Measurements from ENCODE around the gene DNAH2. TPM values are rescaled to one million over a fixed set of nuclear protein-coding genes. Genes with fewer than 3 reads are reported as not detected.
"Not testable (repeated sequence)": the region's sequence is repeated elsewhere in the genome, so short reads cannot be mapped to it uniquely, and the experiment has no call there.

Gene DNAH2
- total RNA-seq, 3 donors from 2014 or later: 0.16 to 1.5 (median 0.98) TPM

- H3K4me3 ChIP-seq: no peak overlapping the region
- intact Hi-C loops (cut with DNase I; ENCODE audit: low total_unique reads): no loop called here
- DNase-seq (ENCODE audit: low spot score in 2 of 2): no peak
- H3K27ac ChIP-seq: no peak overlapping the region
- no peaks in the 10 kb centered on the region for H3K9me3 ChIP-seq
- no peaks in the 10 kb centered on the region for H3K27me3 ChIP-seq
- TF ChIP-seq CTCF (IDR thresholded peaks at IDR 0.05) (no peak), POLR2A (IDR thresholded peaks at IDR 0.05) (no peak), POLR2AphosphoS5 (IDR thresholded peaks at IDR 0.05) (no peak)
- no peaks in the 10 kb centered on the region for H3K4me1 ChIP-seq
- no peaks in the 10 kb centered on the region for H3K36me3 ChIP-seq
Measured at GRCh38 chr17:7809086-7809790, 91.7 kb downstream of the DNAH2 start.

GRCh38 chr17:7809791-7810343 lies 92.3 kb downstream of the DNAH2 start:
- not testable (repeated sequence) for H3K27me3 ChIP-seq; H3K36me3 ChIP-seq; DNase-seq (ENCODE audit: low spot score in 2 of 2); H3K4me1 ChIP-seq; H3K9me3 ChIP-seq; H3K27ac ChIP-seq; H3K4me3 ChIP-seq
- intact Hi-C loops (cut with DNase I; ENCODE audit: low total_unique reads): loop anchor here (5.0 kb wide), 1 partner anchor 58 kb away; no protein-coding TSS in a partner anchor

GRCh38 chr17:7811251-7811650 lies 93.7 kb downstream of the DNAH2 start:
- no peak for TF ChIP-seq POLR2AphosphoS5 (IDR thresholded peaks at IDR 0.05)
- no peak for TF ChIP-seq POLR2A (IDR thresholded peaks at IDR 0.05)
- no peak for TF ChIP-seq CTCF (IDR thresholded peaks at IDR 0.05)
- H3K4me3 ChIP-seq: no peak overlapping the region
- intact Hi-C loops (cut with DNase I; ENCODE audit: low total_unique reads): loop anchor here (5.0 kb wide), 1 partner anchor 59 kb away; no protein-coding TSS in a partner anchor
- no peak for DNase-seq (ENCODE audit: low spot score in 2 of 2)
- H3K27me3 ChIP-seq: no peaks in the 10 kb centered on the region
- H3K9me3 ChIP-seq: no peaks in the 10 kb centered on the region
- H3K27ac ChIP-seq: no peak overlapping the region
- H3K36me3 ChIP-seq: no peaks in the 10 kb centered on the region
- no peaks in the 10 kb centered on the region for H3K4me1 ChIP-seq

GRCh38 chr17:7814969-7815368 lies 97.4 kb downstream of the DNAH2 start:
- Histone ChIP-seq H3K27ac (no peak overlapping the region), H3K4me3 (no peak overlapping the region), H3K36me3 (no peaks in the 10 kb centered on the region), H3K4me1 (no peaks in the 10 kb centered on the region), H3K27me3 (no peaks in the 10 kb centered on the region), H3K9me3 (no peaks in the 10 kb centered on the region)
- intact Hi-C loops (cut with DNase I; ENCODE audit: low total_unique reads): loop anchor here (5.0 kb wide), 1 partner anchor 63 kb away; no protein-coding TSS in a partner anchor
- TF ChIP-seq POLR2A (IDR thresholded peaks at IDR 0.05): no peak
- TF ChIP-seq POLR2AphosphoS5 (IDR thresholded peaks at IDR 0.05): no peak
- TF ChIP-seq CTCF (IDR thresholded peaks at IDR 0.05): no peak
- DNase-seq (ENCODE audit: low spot score in 2 of 2): no peak

GRCh38 chr17:7816926-7817642 lies 99.5 kb downstream of the DNAH2 start:
- Histone ChIP-seq H3K9me3 (no peaks in the 10 kb centered on the region), H3K27ac (no peak overlapping the region), H3K36me3 (no peaks in the 10 kb centered on the region), H3K27me3 (no peaks in the 10 kb centered on the region), H3K4me3 (no peak overlapping the region), H3K4me1 (no peaks in the 10 kb centered on the region)
- no peak for TF ChIP-seq POLR2A (IDR thresholded peaks at IDR 0.05)
- TF ChIP-seq POLR2AphosphoS5 (IDR thresholded peaks at IDR 0.05): no peak
- DNase-seq (ENCODE audit: low spot score in 2 of 2): no peak
- intact Hi-C loops (cut with DNase I; ENCODE audit: low total_unique reads): no loop called here

- TF ChIP-seq POLR2AphosphoS5 (IDR thresholded peaks at IDR 0.05): no peak
- TF ChIP-seq POLR2A (IDR thresholded peaks at IDR 0.05): no peak
- TF ChIP-seq CTCF (IDR thresholded peaks at IDR 0.05): no peak
- Histone ChIP-seq H3K36me3 (no peaks in the 10 kb centered on the region), H3K9me3 (no peaks in the 10 kb centered on the region), H3K4me1 (no peaks in the 10 kb centered on the region), H3K27me3 (no peaks in the 10 kb centered on the region), H3K27ac (no peak overlapping the region), H3K4me3 (no peak overlapping the region)
- no peak for DNase-seq (ENCODE audit: low spot score in 2 of 2)
- intact Hi-C loops (cut with DNase I; ENCODE audit: low total_unique reads): no loop called here
Measured at GRCh38 chr17:7817643-7817964, 100.1 kb downstream of the DNAH2 start.

Measured in breast epithelium (tissue), 4 donors.